ENCODE results near the gene IPP.

Gene IPP

GRCh38 chr1:45658171-45658570 lies 92.3 kb downstream of the IPP start:
- no peaks in the 10 kb centered on the region for H3K27me3 ChIP-seq (ENCODE audit: control insufficient read depth in 3 of 3, insufficient read depth in 3 of 3, low read depth in 1 of 3, low read length in 3 of 3)
- H3K23ac ChIP-seq (ENCODE audit: low read depth, low read length, poor library complexity), result no peak overlapping the region
- H2AK5ac ChIP-seq (ENCODE audit: low read depth, low read length), result no peak overlapping the region
- H2BK15ac ChIP-seq (ENCODE audit: low read length), result no peak overlapping the region
- peaks cover 4% of the 10 kb centered on the region for H3K79me1 ChIP-seq (ENCODE audit: low read depth, low read length)
- no peak overlapping the region for H2AFZ ChIP-seq (ENCODE audit: low read length)
- no peaks in the 10 kb centered on the region for H3K4me1 ChIP-seq (ENCODE audit: control insufficient read depth in 2 of 2, insufficient read depth in 1 of 2, low read depth in 1 of 2, low read length in 2 of 2)
- no peaks in the 10 kb centered on the region for H3K9me3 ChIP-seq (replicated peaks in 1 of 2; ENCODE audit: control insufficient read depth in 2 of 2, insufficient read depth in 1 of 2, low read depth in 1 of 2, low read length in 2 of 2)
- no peak overlapping the region for H2BK12ac ChIP-seq (ENCODE audit: low read length)
- H3K27ac ChIP-seq (replicated peaks; ENCODE audit: low read length), result no peak overlapping the region
- H3K9ac ChIP-seq (ENCODE audit: low read depth, low read length, poor library complexity), result no peak overlapping the region
- H3K4ac ChIP-seq (ENCODE audit: low read length), result no peak overlapping the region
- DNase-seq (ENCODE audit: low spot score), result no peak
- H3K14ac ChIP-seq (ENCODE audit: low read length), result no peak overlapping the region
- no peak overlapping the region for H2BK5ac ChIP-seq (ENCODE audit: low read length)
- H4K91ac ChIP-seq (ENCODE audit: low read depth, low read length, poor library complexity), result no peak overlapping the region
- H3K4me3 ChIP-seq (ENCODE audit: low read length in 2 of 2), result no peak overlapping the region
- H3K4me2 ChIP-seq (ENCODE audit: insufficient read depth, low read length, poor library complexity, severe bottlenecking), result no peak overlapping the region
- no CpG with 5 or more reads among the region's 2 CpGs for WGBS, 2 donors (ENCODE audit: extremely low coverage in 2 of 2, insufficient read length in 2 of 2, insufficient replicate concordance in 1 of 2)
- no peak overlapping the region for H4K8ac ChIP-seq (ENCODE audit: low read depth, low read length)
- no peak overlapping the region for H2BK120ac ChIP-seq (ENCODE audit: low read depth, low read length)
- H3K18ac ChIP-seq (ENCODE audit: low read length), result no peak overlapping the region
- peaks cover 28 to 84% of the 10 kb centered on the region in 2 donors for H3K36me3 ChIP-seq (replicated peaks in 1 of 2; ENCODE audit: control insufficient read depth in 2 of 2, insufficient read depth in 2 of 2, low read length in 2 of 2)

GRCh38 chr1:45656573-45657226 lies 93.8 kb downstream of the IPP start:
- H3K27ac ChIP-seq (replicated peaks; ENCODE audit: low read length), result no peak overlapping the region
- no peak overlapping the region for H3K14ac ChIP-seq (ENCODE audit: low read length)
- H3K4ac ChIP-seq (ENCODE audit: low read length), result no peak overlapping the region
- H2BK12ac ChIP-seq (ENCODE audit: low read length), result no peak overlapping the region
- no peak overlapping the region for H4K91ac ChIP-seq (ENCODE audit: low read depth, low read length, poor library complexity)
- DNase-seq (ENCODE audit: low spot score), result no peak
- H3K9me3 ChIP-seq (replicated peaks in 1 of 2; ENCODE audit: control insufficient read depth in 2 of 2, insufficient read depth in 1 of 2, low read depth in 1 of 2, low read length in 2 of 2), result no peaks in the 10 kb centered on the region
- no peaks in the 10 kb centered on the region for H3K27me3 ChIP-seq (ENCODE audit: control insufficient read depth in 3 of 3, insufficient read depth in 3 of 3, low read depth in 1 of 3, low read length in 3 of 3)
- H4K8ac ChIP-seq (ENCODE audit: low read depth, low read length), result no peak overlapping the region
- no peaks in the 10 kb centered on the region for H3K4me1 ChIP-seq (ENCODE audit: control insufficient read depth in 2 of 2, insufficient read depth in 1 of 2, low read depth in 1 of 2, low read length in 2 of 2)
- no peak overlapping the region for H2BK15ac ChIP-seq (ENCODE audit: low read length)
- H3K4me2 ChIP-seq (ENCODE audit: insufficient read depth, low read length, poor library complexity, severe bottlenecking), result no peak overlapping the region
- H2AFZ ChIP-seq (ENCODE audit: low read length), result no peak overlapping the region
- no CpG with 5 or more reads among the region's 3 CpGs for WGBS, 2 donors (ENCODE audit: extremely low coverage in 2 of 2, insufficient read length in 2 of 2, insufficient replicate concordance in 1 of 2)
- H3K9ac ChIP-seq (ENCODE audit: low read depth, low read length, poor library complexity), result no peak overlapping the region
- no peak overlapping the region for H3K18ac ChIP-seq (ENCODE audit: low read length)
- H3K23ac ChIP-seq (ENCODE audit: low read depth, low read length, poor library complexity), result no peak overlapping the region
- no peak overlapping the region for H3K4me3 ChIP-seq (ENCODE audit: low read length in 2 of 2)
- no peak overlapping the region for H2BK120ac ChIP-seq (ENCODE audit: low read depth, low read length)
- no peak overlapping the region for H2BK5ac ChIP-seq (ENCODE audit: low read length)
- peaks cover 31 to 98% of the 10 kb centered on the region in 2 donors for H3K36me3 ChIP-seq (replicated peaks in 1 of 2; ENCODE audit: control insufficient read depth in 2 of 2, insufficient read depth in 2 of 2, low read length in 2 of 2)
- peaks cover 2% of the 10 kb centered on the region for H3K79me1 ChIP-seq (ENCODE audit: low read depth, low read length)
- H2AK5ac ChIP-seq (ENCODE audit: low read depth, low read length), result no peak overlapping the region

GRCh38 chr1:45654540-45655280 lies 95.7 kb downstream of the IPP start:
- H3K14ac ChIP-seq (ENCODE audit: low read length), result no peak overlapping the region
- no peaks in the 10 kb centered on the region for H3K4me1 ChIP-seq (ENCODE audit: control insufficient read depth in 2 of 2, insufficient read depth in 1 of 2, low read depth in 1 of 2, low read length in 2 of 2)
- no peak overlapping the region for H2AFZ ChIP-seq (ENCODE audit: low read length)
- H2BK15ac ChIP-seq (ENCODE audit: low read length), result no peak overlapping the region
- H3K27me3 ChIP-seq (ENCODE audit: control insufficient read depth in 3 of 3, insufficient read depth in 3 of 3, low read depth in 1 of 3, low read length in 3 of 3), result no peaks in the 10 kb centered on the region
- H4K8ac ChIP-seq (ENCODE audit: low read depth, low read length), result no peak overlapping the region
- H4K91ac ChIP-seq (ENCODE audit: low read depth, low read length, poor library complexity), result no peak overlapping the region
- H3K27ac ChIP-seq (replicated peaks; ENCODE audit: low read length), result no peak overlapping the region
- no peak for DNase-seq (ENCODE audit: low spot score)
- no peaks in the 10 kb centered on the region for H3K79me1 ChIP-seq (ENCODE audit: low read depth, low read length)
- no peak overlapping the region for H3K4me3 ChIP-seq (ENCODE audit: low read length in 2 of 2)
- no peak overlapping the region for H3K4ac ChIP-seq (ENCODE audit: low read length)
- no peak overlapping the region for H2BK120ac ChIP-seq (ENCODE audit: low read depth, low read length)
- WGBS, 2 donors (ENCODE audit: extremely low coverage in 2 of 2, insufficient read length in 2 of 2, insufficient replicate concordance in 1 of 2), result no CpG with 5 or more reads among the region's 12 CpGs
- H3K9ac ChIP-seq (ENCODE audit: low read depth, low read length, poor library complexity), result no peak overlapping the region
- H2BK5ac ChIP-seq (ENCODE audit: low read length), result no peak overlapping the region
- no peak overlapping the region for H3K4me2 ChIP-seq (ENCODE audit: insufficient read depth, low read length, poor library complexity, severe bottlenecking)
- peaks cover 39 to 100% of the 10 kb centered on the region in 2 donors for H3K36me3 ChIP-seq (replicated peaks in 1 of 2; ENCODE audit: control insufficient read depth in 2 of 2, insufficient read depth in 2 of 2, low read length in 2 of 2)
- H3K9me3 ChIP-seq (replicated peaks in 1 of 2; ENCODE audit: control insufficient read depth in 2 of 2, insufficient read depth in 1 of 2, low read depth in 1 of 2, low read length in 2 of 2), result no peaks in the 10 kb centered on the region
- H2AK5ac ChIP-seq (ENCODE audit: low read depth, low read length), result no peak overlapping the region
- no peak overlapping the region for H3K18ac ChIP-seq (ENCODE audit: low read length)
- H2BK12ac ChIP-seq (ENCODE audit: low read length), result no peak overlapping the region
- no peak overlapping the region for H3K23ac ChIP-seq (ENCODE audit: low read depth, low read length, poor library complexity)
